OCI-LY3 (cell line): ENCODE measurements around the gene RAB12.
"Not testable (repeated sequence)": the region's sequence is repeated elsewhere in the genome, so short reads cannot be mapped to it uniquely, and the experiment has no call there.

Experiments
- H2AFZ ChIP-seq: fragments of 200-600, 300-600 bp; shearing (Covaris generic); 2 replicates; pipeline ENCODE4 v1.6.0; 2014; ENCODE audit warnings: antibody characterized with exemption, low read depth, low read length
- H3K27ac ChIP-seq: fragments of 200-600, 300-600 bp; sonication (generic); 2 replicates; pipeline ENCODE4 v1.5.1; 2014; ENCODE audit warnings: mild to moderate bottlenecking, low read length, moderate library complexity, mixed read lengths
- H3K27me3 ChIP-seq: fragments of 200-600, 300-600 bp; sonication (generic); 2 replicates; pipeline ENCODE4 v1.6.1; 2014; ENCODE audit warnings: low read depth, low read length, mixed read lengths
- H3K36me3 ChIP-seq: fragments of 200-600, 300-600 bp; sonication (generic); replicated peaks from 2 replicates; pipeline ENCODE3; 2014; ENCODE audit warnings: low read depth, low read length, mixed read lengths
- H3K4me1 ChIP-seq: fragments of 300-600, 200-600 bp; sonication (generic); 2 replicates; pipeline ENCODE4 v1.6.1; 2014; ENCODE audit warnings: low read length, mixed read lengths
- H3K4me2 ChIP-seq: fragments of 200-600, 300-600 bp; sonication (generic); 2 replicates; pipeline ENCODE4 v1.6.1; 2014; ENCODE audit warnings: low read length, mixed read lengths
- H3K4me3 ChIP-seq: fragments of 300-600, 200-600 bp; sonication (generic); 2 replicates; pipeline ENCODE4 v1.5.1; 2014; ENCODE audit warnings: antibody characterized with exemption, mild to moderate bottlenecking, low read length, moderate library complexity
- H3K79me2 ChIP-seq: fragments of 300-600, 200-600 bp; shearing (Covaris generic); 2 replicates; pipeline ENCODE4 v1.6.1; 2014; ENCODE audit warnings: mild to moderate bottlenecking, low read length, mixed read lengths
- H3K9ac ChIP-seq: fragments of 300-600, 200-600 bp; shearing (Covaris generic); 2 replicates; pipeline ENCODE4 v1.6.0; 2014; ENCODE audit warnings: mild to moderate bottlenecking, low read length, moderate library complexity
- H3K9me3 ChIP-seq: fragments of 200-600, 300-600 bp; shearing (Covaris generic); 2 replicates; pipeline ENCODE4 v1.6.1; 2014; ENCODE audit warnings: low read length, mixed read lengths; ENCODE audit not compliant: insufficient read depth
- H4K20me1 ChIP-seq: fragments of 200-600, 300-600 bp; sonication (generic); 2 replicates; pipeline ENCODE4 v1.6.1; 2016; ENCODE audit warnings: low read length, mixed read lengths; ENCODE audit not compliant: insufficient read depth
- EZH2phosphoT487 ChIP-seq: fragments of 200-600 bp; shearing (Covaris generic); IDR thresholded peaks from 2 replicates; pipeline ENCODE4 v1.6.1; 2018; ENCODE audit warnings: antibody characterized with exemption, mixed run types, low read depth
- TF ChIP-seq, protein P1 (sequence below): fragments of 200-600, 300-600 bp; sonication (generic); IDR thresholded peaks from 2 replicates; pipeline ENCODE4 v1.5.1; 2014; ENCODE audit warnings: antibody characterized with exemption, low read length, low read depth

The RAB12 gene

DNA sequence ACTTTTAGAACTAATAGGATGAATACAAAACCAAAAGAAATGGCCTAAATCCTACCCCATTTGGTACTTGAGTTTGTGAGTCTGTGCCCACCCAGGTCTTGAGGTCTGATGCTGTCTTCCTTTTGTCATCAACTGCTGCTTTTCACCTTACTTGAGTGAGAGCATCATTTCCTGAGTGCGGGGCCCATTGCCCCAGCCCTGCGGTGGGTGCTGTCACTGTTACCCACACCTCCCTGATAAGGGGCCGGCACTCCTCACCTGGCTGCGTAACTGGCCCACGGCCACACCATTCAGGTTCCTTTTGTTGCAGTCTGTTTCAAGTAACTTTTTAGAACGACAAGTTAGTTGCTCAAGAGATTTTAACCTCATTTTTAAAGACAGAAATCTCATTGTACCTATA, 25.3 kb downstream of the RAB12 start:
- H3K27ac ChIP-seq = no peak overlapping the region
- no peaks in the 10 kb centered on the region for H4K20me1 ChIP-seq
- H3K79me2 ChIP-seq = peaks cover 13% of the 10 kb centered on the region; the same call in 1 of the 2 replicates
- peaks cover 43% of the 10 kb centered on the region for H3K36me3 ChIP-seq
- no peak overlapping the region for H2AFZ ChIP-seq
- no peak overlapping the region for H3K4me2 ChIP-seq
- no peaks in the 10 kb centered on the region for H3K27me3 ChIP-seq
- no peak overlapping the region for H3K9ac ChIP-seq
- no peaks in the 10 kb centered on the region for H3K4me1 ChIP-seq
- H3K4me3 ChIP-seq = no peak overlapping the region
- no peaks in the 10 kb centered on the region for H3K9me3 ChIP-seq
- TF ChIP-seq, protein P1, sequence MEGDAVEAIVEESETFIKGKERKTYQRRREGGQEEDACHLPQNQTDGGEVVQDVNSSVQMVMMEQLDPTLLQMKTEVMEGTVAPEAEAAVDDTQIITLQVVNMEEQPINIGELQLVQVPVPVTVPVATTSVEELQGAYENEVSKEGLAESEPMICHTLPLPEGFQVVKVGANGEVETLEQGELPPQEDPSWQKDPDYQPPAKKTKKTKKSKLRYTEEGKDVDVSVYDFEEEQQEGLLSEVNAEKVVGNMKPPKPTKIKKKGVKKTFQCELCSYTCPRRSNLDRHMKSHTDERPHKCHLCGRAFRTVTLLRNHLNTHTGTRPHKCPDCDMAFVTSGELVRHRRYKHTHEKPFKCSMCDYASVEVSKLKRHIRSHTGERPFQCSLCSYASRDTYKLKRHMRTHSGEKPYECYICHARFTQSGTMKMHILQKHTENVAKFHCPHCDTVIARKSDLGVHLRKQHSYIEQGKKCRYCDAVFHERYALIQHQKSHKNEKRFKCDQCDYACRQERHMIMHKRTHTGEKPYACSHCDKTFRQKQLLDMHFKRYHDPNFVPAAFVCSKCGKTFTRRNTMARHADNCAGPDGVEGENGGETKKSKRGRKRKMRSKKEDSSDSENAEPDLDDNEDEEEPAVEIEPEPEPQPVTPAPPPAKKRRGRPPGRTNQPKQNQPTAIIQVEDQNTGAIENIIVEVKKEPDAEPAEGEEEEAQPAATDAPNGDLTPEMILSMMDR = no peak
- no peak for TF ChIP-seq EZH2phosphoT487

DNA sequence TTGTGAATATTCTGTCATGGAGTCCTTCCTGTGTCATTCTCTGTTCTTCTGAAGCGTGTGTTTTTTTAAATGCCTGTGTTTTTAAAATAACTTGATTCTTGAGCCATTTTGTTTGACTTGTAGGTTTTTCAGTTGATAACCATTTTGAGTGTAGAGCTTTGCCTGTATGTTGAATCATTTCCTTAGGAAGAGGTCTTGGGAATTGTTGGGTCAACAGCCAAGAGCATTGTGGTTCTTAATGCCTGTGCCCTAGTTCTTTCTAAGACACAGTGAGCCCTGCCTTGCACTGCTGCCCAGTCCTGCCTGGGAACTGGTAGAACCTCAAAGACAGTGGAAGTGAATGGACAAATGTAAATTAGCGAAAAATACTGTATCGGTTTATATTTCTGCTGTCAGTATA, 25.9 kb downstream of the RAB12 start:
- no peak overlapping the region for H3K4me2 ChIP-seq
- peaks cover 45% of the 10 kb centered on the region for H3K36me3 ChIP-seq
- H3K9ac ChIP-seq = no peak overlapping the region
- H3K79me2 ChIP-seq = peaks cover 8% of the 10 kb centered on the region; the same call in 1 of the 2 replicates
- no peaks in the 10 kb centered on the region for H3K4me1 ChIP-seq
- TF ChIP-seq, protein P1 = no peak
- no peak for TF ChIP-seq EZH2phosphoT487
- no peak overlapping the region for H3K4me3 ChIP-seq
- no peaks in the 10 kb centered on the region for H3K27me3 ChIP-seq
- H3K9me3 ChIP-seq = no peaks in the 10 kb centered on the region
- no peaks in the 10 kb centered on the region for H4K20me1 ChIP-seq
- no peak overlapping the region for H3K27ac ChIP-seq
- H2AFZ ChIP-seq = no peak overlapping the region

DNA sequence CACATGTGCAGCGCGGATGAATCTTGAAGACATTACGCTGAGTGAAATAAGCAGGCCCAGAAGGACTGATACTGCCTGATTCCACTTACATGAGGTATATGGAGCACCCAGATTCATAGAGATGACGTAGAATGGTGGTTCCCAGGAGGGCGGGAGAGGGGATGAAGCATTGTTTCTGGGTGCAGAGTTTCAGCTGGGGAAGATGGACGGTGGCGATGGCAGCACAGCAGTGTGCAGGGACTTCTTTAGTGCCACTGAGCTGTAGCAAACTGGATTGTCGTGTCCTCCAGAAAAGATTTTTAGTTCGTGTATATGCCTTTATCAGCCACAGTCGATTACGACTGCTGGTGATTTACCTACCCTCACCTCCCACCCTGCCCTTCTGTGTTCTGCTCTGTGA, 30.5 kb downstream of the RAB12 start:
- Histone ChIP-seq H3K36me3 (peaks cover 40% of the 10 kb centered on the region), H3K79me2 (no peaks in the 10 kb centered on the region), H3K4me3 (no peak overlapping the region), H3K4me1 (no peaks in the 10 kb centered on the region), H2AFZ (no peak overlapping the region), H4K20me1 (no peaks in the 10 kb centered on the region), H3K9me3 (no peaks in the 10 kb centered on the region), H3K27me3 (no peaks in the 10 kb centered on the region), H3K9ac (no peak overlapping the region), H3K4me2 (no peak overlapping the region), H3K27ac (no peak overlapping the region)
- no peak for TF ChIP-seq EZH2phosphoT487
- TF ChIP-seq, protein P1 = no peak

DNA sequence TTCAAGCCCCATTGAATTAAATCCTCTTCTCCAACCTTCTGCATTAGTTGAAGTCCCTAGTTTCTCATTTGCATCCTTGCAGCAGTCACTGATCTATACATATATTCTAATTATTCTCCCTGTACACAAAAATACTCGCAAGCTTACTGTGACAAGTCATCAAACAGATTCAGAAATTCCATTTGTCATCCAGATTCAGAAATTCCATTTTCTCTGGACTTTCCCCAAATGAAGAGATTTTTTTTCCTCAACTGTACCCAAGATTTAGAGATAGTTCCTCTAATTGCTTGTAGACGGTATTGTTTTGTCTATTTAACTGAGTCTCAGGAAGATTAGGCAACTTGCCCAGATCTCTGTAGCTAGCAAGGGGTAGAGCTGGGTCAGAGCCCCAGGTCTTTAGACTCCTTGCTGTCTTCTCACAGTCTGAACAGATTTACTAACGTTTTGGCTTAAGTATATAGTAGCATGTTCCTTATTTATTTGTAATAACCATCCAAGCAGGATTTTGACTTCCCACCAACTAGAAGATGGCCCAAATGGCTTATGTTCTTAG, 34.2 kb downstream of the RAB12 start:
- no peaks in the 10 kb centered on the region for H3K27me3 ChIP-seq
- no peak for TF ChIP-seq EZH2phosphoT487
- TF ChIP-seq, protein P1 = no peak
- no peak overlapping the region for H2AFZ ChIP-seq
- H4K20me1 ChIP-seq = no peaks in the 10 kb centered on the region
- no peak overlapping the region for H3K4me3 ChIP-seq
- H3K9me3 ChIP-seq = no peaks in the 10 kb centered on the region
- no peaks in the 10 kb centered on the region for H3K4me1 ChIP-seq
- no peak overlapping the region for H3K4me2 ChIP-seq
- no peak overlapping the region for H3K27ac ChIP-seq
- H3K36me3 ChIP-seq = peaks cover 19% of the 10 kb centered on the region
- H3K9ac ChIP-seq = no peak overlapping the region
- no peaks in the 10 kb centered on the region for H3K79me2 ChIP-seq

DNA sequence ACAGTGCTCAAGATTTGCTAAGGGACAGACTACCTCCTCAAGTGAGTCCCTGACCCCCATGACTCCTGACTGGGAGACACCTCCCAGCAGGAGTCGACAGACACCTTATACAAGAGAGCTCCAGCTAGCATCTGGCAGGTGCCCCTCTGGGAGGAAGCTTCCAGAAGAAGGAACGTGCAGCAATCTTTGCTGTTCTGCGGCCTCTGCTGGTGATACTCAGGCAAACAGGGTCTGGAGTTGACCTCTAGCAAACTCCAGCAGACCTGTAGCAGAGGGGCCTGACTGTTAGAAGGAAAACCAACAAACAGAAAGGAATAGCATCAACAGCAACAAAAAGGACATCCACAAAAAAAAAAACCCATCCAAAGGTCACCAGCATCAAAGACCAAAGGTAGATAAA, 38.1 kb downstream of the RAB12 start:
- H3K36me3 ChIP-seq, H3K27ac ChIP-seq, H3K79me2 ChIP-seq, H3K27me3 ChIP-seq, H3K4me1 ChIP-seq, H3K4me2 ChIP-seq, H2AFZ ChIP-seq, H4K20me1 ChIP-seq, H3K4me3 ChIP-seq, H3K9ac ChIP-seq, H3K9me3 ChIP-seq: not testable (repeated sequence)

DNA sequence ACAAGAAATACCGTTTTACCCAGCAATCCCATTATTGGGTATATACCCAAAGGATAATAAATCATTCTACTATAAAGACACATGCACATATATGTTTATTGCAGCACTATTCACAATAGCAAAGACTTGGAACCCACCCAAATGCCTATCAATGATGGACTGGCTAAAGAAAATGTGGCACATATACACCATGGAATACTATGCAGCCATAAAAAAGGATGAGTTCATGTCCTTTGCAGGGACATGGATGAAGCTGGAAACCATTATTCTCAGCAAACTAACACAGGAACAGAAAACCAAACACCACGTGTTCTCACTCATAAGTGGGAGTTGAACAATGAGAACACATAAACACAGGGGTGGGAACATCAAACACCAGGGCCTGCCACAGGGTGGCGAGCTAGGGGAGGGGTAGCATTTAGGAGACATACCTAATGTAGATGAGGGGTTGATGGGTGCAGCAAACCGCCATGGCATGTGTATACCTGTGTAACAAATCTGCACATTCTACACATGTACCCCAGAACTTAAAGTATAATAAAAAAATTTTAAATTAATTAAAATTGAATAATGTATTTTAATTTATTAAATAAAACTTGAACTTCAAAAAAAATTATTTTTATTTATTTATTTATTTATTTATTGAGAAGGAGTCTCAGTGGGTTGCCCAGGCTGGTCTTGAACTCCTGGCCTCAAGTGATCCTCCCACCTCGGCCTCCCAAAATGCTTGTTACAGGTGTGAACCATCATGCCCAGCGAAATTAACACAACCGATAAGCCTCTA, 42.4 kb downstream of the RAB12 start:
- H3K79me2 ChIP-seq, H3K9me3 ChIP-seq, H3K4me1 ChIP-seq, H3K36me3 ChIP-seq, H3K27me3 ChIP-seq, H2AFZ ChIP-seq, H3K4me2 ChIP-seq, H3K9ac ChIP-seq, H3K4me3 ChIP-seq, H3K27ac ChIP-seq, H4K20me1 ChIP-seq: not testable (repeated sequence)
